Muscle of arm (tissue), 12 donors: ENCODE data around the gene BPIFB2. TPM values are rescaled to one million over a fixed set of nuclear protein-coding genes. Genes with fewer than 3 reads are reported as not detected.
"Not testable (repeated sequence)": the region's sequence is repeated elsewhere in the genome, so short reads cannot be mapped to it uniquely, and the experiment has no call there.

ENCODE experiments used
- DNase-seq: peaks from one replicate; pipeline ENCODE4 v3.0.0-alpha.2; 2013
- polyA plus RNA-seq, 12 donors: library from polyadenylated mRNA; unstranded; fragments of 120-200 nt; gene quantifications; one replicate each; pipeline ENCODE4 v1.2.1, GENCODE V29; 2013; ENCODE audit not compliant: insufficient read length in 12 of 12

Gene BPIFB2
- polyA plus RNA-seq, 12 donors, result not detected

DNA sequence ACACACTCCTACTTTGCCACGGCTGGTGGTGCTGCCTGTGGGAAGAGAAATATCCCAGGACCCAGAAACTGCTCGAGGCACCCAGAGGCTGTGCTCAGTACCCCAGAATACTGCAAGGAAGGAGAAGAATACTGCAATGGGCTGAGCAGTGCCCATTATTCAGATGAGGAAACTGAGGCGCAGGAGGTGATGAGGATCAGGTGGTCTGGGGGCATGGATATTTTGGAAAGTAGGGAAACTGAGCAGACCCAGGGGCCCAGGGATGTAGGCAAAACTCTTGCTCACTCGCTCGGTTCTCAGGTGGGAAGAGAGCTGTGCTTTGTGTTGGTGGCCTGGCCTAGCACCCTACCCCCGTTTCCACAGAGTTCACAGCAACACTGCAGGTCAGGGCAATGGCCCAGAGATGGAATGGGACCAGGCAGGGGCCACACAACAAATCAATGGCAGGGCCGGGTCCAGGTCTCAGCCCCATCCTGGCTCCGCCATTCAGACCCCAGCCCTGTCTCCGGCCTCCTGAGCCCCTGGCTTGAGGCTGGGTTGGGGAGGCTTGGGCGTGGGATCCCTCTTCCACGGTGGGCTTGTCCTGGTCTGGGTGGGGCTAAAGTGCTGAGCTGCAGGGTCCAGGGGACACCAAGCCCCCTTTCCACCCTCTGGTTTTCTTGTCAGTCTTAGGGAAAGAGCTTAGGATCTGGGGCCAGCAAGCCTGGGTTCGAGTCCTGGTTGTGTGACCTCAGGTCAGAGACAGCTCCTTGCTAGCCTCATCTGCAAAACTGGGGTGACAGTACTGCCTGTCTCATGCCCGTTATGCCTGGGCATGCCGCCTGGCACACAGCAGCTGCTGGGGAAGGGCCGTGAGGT, 37.2 kb upstream of the BPIFB2 start:
- DNase-seq, result no peak

DNA sequence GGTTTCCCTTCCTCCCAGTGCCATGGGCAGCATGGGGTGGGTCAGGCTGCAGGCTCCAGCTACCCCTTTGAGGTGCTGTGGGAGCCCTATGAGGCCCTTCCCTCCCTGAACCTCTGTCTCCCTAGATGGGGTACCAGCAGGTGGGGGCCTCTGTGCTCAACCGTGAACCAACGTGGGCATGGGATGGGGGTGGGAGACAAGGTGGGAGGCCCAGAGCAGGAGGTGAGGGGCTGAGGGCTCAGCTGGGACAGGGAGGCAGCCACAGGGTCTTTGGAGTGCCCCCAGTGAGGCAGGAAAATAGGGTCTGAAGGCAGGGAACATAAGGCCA, 36.6 kb upstream of the BPIFB2 start:
- DNase-seq, result no peak

DNA sequence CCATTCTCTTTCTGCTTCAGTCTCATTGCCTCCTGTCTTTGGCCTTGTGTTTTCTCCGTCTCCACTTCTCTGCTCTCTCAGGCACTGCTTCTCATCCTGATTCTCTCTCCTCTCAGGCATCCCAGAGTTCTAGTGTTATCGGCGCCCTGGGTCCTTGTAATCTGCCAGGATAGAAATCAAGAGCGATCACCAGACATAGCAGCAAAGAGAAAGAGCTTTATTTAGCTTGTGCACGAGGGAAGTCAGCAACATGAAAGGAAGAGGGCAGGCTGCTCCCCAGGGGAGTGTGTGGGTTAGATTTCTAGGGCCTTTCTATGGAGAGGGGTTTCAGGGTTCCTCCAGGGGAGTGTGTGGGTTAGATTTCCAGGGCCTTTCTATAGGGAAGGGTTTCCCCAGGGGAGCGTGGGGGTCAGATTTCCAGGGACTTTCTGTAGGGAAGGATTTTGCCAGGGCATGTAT, 35.8 kb upstream of the BPIFB2 start:
- DNase-seq, result no peak

DNA sequence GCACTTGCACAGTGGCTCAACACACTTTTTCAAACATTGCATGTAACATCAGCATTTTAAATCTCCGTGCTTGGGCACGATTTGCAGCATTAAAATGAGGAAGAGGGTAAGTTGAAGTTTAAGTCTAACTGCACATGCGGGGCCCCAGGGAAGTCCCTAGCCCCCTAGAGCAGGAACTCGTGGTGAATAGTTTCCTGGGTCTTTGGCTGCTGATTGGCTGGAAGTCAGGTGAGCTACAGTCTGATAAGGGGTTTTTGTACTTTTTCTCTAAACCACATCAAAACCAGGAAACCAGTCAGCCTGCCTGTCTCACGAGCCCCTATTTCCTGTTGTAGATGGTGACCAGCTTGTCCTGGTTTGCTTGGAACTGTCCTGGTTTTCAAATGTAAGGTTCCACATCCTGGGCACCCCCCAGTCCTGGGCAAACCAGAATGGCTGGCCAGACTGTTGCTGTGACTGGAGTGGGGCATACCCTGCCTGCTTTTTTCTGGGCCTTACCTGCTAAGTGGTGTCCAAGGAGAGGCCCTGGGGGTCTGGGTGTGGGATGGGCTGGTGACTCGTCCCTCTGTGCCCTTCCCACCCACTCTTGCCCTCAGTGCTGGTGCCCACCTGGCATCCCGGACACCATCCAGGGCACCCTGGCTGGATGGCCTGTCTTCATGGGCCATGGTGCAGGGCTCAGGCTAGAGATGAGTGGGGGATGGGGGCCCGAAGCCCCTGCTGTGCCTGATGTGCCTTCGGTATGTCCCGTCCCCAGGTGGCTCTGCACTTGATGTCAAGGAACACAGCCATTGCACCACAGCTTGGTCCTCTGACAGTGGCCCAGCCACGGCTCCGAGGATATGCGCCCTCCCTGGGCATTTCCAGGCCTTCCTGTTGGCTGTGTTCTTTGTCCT, 35.1 kb upstream of the BPIFB2 start:
- DNase-seq, result no peak

DNA sequence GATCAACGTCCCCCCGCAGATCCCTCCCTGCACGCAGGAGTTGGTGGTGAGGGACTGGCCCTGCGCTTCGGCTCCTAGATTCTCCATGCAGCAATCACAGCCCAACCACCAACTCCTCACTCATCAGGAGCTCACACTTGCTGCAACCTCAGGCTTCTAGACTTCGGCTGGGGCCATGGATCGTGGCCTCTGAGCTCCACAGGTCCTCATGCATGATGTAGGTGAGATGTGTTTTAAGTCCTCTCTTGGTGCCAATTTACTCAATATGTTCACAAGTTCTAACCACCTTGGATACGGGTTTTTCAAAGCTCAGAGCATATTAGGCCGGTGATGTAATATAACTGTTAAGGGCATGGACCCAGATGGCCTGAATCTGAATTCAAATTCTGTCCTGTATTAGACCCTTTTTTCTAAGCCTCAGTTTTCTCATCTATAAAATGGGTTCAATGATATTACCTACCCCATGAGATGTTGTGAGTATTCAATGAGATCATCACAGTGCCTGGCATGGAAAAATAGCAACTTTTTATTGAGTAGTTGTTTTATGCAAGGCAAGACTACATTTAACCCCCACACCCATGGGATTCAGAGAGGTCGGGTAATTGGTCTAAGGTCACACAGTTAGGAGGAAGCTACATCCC, 34.3 kb upstream of the BPIFB2 start:
- no peak for DNase-seq

DNA sequence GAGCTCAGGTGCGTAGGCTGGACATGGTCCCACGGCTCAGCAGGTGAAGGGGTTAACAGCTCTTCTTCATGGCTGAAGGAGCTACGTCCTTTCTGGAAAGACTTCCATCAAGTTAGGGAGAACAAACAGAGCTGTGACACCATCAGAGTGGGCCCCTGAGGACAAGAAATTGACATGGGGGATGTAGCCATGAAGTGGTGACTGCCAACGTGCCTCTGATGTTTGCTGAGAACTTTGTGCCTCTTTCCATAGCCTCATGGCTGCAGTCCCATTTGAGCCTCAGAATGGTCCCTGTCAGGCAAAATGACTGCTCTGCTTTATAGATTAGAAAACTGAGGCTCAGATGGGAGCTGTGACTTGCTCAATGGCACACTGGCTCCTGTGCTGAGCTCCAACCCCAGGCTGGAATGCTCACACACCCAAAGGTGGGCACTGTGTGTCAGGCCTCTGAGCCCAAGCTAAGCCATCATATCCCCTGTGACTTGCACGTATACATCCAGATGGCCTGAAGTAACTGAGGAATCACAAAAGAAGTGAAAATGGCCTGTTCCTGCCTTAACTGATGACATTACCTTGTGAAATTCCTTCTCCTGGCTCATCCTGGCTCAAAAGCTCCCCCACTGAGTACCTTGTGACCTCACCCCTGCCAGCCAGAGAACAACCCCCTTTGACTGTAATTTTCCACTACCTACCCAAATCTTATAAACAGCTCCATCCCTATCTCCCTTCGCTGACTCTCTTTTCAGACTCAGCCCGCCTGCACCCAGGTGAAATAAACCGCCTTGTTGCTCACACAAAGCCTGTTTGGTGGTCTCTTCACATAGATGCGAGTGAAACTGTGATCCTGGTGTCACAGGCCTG, 33.1 kb upstream of the BPIFB2 start:
- not testable (repeated sequence) for DNase-seq

DNA sequence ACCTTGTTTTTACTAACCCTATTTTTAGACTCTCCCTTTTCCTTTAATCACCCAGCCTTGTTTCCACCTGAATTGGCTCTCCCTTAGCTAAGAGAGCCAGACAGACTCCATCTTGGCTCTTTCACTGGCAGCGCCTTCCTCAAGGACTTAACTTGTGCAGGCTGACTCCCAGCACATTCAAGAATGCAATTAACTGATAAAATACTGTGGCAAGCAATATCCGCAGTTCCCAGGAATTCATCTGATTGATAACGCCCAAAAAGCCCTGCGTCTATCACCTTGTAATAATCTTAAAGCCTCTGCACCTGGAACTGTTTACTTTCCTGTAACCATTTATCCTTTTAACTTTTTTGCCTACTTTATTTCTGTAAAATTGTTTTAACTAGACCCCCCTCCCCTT, 32.4 kb upstream of the BPIFB2 start:
- DNase-seq, result not testable (repeated sequence)

DNA sequence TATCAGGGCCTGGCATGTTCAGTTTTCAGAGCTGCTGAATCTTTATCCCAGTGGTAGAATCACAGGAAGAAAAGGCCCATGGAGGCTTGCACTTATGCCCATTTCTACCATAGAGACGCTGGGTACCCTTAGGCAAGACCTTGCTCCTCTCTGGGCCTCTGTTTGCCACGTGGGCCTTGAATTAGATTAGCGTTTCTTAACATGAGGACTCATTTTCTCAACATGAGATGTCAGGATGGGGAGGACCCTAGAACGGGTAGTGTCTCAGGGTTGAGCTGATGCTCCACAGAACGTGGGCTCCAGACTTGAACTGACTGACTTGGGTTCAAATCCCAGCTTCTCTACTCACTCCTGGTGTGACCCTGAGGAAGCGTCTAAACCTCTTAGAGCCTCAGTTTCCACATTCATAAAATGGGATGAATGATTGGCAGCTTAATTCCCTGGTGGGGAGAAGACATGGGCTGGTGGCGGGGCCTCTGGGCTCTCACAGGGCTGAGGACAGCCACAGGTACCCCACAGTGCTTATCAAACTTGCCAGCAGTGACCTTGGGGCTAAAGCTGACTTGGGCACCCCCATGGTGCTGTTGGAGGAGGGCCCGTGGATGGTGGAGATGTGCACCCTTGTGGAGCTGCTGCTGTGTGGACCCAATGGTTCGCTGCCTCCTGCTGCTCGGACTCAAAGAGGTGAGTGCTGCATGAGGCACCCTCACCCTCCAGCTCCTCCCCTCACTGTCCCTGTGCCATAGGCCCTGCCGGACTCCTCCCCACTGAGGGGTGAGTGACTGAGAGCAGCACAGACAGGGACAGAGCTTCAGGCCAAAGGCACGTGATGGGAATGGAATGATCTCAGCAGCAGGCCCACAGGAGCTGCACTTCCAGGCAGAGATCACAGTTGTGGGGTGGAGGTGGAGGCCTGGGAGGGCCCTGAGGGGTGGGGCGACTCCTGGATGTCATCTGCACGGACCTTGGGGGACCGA, 31.5 kb upstream of the BPIFB2 start:
- DNase-seq, result no peak

DNA sequence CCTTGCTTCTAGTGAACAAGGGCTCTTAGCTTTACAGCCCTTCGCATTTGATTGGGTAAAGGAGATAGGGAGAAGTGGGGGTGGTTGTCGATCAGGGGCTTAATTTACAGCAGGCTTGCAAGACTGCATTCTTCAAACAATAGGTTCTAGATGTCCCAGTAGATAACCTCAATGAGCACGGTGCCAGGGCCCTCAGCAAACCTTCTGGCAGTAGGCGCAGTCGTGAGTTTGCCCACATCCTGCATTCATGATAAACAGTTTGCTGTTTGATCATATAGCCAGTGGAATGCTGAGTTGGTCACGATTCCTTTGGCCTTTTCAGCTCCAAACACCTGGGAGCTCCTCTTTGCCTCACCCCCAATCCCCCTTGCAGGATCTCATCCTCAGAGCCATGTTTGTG, 30.8 kb upstream of the BPIFB2 start:
- DNase-seq, result no peak

DNA sequence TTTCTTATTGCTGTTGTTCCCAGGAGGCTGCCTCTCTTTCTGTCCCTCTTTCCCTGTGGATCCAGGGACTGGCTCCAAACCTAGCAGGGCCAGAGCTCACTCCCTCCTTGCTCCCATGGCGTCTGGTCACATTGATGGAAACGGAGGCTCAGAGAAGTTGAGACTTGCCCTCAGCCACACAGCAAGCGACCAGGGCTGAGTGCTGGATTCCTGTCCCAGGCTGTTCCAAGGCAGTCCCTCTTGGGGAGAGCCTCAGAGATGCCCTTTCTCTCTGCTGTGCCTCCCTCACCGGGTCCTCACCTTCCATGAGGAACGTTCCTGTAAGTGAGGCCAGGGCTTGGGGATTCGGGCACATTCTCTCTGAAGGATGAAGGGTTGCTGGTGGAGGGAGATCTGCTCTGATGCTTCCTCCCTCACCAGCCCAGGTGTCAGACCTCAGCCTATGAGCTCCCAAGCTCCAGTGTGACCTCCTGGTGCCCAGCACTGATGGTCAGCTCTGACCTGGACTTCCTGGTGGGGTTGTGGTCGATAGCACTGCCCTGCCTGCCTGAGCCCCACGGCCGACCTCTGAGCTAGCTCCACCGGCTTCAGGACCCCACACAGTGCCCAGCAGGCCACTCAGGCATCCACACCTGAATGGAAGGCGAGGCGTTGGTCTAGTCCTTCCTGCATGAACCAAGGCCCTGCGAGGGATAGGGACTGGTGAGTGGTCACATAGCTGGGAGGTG, 30.1 kb upstream of the BPIFB2 start:
- no peak for DNase-seq

DNA sequence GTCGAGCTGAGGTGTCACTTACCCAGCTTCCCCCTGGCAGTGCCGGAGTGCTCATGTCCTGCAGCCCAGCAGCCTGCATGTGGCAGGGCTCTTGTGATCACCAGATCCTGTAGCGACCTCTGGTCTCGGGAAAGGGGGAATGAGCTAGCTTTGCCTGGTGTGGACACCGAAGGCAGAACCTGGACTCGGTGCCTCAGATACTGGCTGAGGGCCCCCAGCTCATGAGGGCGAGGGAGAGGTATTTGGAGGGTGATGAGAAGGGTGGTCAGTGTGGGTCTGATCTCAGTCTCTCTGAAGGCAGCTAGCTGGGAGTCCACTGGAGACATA, 29.5 kb upstream of the BPIFB2 start:
- no peak for DNase-seq

DNA sequence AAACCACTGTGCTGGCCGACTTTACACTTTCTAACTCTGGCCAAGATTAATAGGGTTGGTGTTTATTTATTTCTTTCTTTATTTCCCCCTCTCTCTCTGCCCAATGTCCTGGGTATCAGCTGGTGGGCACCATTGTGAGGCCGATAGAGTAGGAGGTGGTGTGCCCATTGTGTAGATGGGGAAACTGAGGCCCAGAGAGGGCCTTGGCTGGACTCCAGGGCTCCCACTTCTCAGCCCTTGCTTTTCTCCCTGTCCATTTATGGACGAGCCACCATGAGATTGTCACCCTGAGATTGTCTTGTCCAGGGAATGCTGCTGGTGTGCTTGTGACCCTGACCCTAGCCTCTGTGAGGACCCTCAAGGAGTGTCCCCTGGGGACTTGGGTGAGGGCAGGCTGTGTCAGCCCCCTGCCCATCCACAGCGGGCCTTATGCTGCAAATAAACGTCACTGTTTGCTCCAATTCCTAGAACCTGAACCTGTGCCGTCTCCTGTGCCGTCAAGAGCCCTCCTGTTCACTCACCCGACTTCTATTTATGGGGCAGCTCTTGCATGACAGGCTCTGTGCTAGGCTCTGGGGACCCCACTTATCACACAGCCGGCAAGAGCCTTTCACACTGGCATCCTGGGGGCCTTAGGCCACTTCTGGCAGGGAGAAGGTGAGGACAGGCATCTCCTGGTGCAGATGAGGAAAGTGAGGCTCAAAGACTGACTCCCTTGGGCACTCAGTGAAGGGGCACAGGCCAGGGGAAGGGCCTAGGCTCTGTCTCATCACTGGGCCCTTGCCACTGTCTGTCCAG, 28.1 kb upstream of the BPIFB2 start:
- no peak for DNase-seq

DNA sequence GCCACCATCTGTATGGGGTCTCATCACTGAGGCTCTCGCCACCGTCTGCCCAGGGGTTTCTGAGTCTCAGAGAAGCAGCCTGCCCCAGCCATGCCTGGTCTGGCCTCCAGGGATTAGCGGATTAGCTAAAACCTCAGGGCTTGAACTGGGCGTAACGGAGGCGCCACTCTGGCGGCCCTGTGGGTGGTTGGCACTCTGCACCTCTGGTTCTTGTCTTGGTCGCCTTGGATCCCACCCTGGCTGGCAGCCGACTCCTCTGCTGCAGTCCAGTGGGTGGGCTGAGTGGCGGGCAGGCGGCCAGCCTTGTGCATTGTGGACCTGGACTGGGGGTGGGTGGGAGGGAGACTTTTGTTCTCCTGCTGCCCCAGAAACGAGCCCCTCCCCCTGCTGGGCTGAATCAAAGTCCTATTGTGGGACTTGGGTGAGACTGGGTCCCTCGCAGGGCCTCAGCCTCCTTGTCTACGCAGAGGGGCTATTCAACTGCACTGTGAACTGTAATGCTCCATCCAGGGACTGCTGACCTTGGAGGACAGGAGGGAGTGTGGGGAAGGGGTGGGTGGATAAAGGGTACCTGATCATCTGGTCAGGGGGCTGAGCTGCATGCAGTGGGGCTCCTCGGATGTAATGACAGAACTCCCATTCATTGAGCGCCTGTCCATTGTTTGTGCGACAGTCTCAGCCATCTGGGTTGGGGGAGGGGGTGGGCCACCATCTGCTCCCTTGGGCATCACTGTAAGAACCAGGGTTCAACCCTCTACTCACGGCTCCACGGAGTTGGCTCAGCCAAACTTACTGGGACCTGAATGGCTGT, 27.2 kb upstream of the BPIFB2 start:
- DNase-seq, result no peak

DNA sequence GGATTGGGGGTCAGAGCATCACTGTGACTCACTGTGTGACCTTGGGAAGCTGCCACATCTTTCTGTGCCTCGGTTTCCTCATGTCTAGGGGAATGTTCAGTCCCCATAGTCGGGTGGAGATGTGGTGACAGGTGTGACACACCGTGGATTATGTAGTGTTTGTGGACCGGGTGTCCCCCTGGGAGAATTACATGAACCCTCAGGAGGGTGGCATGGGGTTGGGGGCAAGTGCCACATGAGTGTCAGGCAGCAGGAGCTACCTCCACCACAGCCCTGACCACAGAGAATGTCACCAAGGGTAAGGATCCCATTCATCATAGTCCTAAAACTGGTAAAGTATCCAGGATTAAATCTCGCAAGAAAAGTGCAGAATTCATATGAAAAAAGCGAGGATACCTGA, 26.5 kb upstream of the BPIFB2 start:
- DNase-seq, result no peak

DNA sequence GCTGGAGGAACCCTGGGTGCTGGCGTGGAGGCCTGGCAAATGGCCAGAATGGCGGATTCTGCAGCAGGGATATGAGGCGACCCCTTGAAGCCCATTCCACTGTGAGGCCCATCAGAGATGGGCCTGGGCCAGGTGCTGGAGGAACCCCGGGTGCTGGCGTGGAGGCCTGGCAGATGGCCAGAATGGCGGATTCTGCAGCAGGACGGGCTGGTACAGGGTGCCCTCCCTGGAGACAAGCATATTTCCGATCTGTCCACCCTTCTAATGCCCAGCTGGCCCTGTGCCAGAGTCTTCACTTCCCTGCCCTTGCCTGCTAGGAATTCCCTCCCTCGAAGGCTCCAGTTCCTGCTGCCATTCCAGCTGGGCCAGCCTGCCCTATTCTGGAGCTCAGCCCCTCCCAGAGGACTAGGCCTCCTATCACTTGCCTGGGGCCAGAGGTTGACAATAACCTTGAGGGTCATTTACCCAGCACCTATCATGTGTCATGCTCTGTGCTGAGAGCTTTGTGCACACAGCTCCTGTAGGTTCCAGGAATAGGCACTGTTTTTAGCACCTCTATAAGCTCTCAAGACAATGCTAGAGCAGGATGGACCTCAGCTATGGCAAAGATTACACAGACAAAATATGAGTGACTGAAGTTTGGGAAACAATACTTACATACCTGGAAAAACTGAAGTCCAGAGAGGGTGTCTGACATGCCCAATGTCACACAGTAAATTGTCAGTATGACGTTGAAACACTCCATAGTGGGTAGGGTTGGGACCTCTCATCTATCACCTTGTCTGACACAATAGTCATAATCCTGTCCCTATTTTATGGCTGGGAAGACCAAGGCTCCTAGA, 24.7 kb upstream of the BPIFB2 start:
- no peak for DNase-seq

DNA sequence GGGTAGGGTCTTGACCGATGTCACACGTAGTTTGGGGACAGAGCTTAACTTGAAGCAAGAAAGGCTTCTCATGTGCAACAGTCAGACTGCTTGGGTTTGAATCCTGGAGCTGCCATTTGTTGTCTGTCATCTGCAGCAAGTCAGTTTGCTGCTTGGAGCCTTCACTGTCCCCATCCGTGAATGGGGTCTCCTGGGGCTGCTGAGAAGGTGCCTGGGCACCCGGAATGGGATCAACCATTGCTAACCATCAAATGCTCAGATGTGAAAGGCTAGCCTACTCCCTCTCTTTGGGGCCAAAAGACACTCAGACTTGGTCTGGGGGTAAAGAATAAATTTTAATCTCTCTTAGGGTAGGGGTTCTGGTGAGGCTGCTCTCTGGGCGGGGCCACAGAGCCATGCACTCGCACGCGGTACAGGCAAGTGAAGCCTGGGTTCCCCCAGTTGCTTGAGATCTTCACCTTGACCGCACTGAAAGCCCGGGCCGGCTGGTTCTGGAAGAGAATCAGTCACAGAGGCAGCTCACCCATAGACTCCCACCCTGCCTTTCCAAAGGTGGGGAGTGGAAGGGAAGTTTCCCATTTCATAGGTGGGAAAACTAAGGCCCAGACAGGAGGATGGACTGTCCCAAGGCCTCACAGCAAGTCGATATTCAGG, 23.9 kb upstream of the BPIFB2 start:
- DNase-seq, result no peak
